Thyroid gland (tissue), 4 donors: ENCODE measurements around the gene UBAP2. TPM values are rescaled to one million over a fixed set of nuclear protein-coding genes. Genes with fewer than 3 reads are reported as not detected.
A peak's percentile ranks its signal among the peaks of the same experiment; 100 is the strongest.

Experiments used
- DNase-seq, 2 donors: peaks; one replicate each; pipeline ENCODE4 v3.0.0-alpha.2; 2019
- H3K27ac ChIP-seq, 3 donors: fragments of 200-600 bp; sonication (generic); 1 replicate in 2 of 3; 2 replicates in 1 of 3; pipeline ENCODE4 v1.5.1; 2016 to 2019; ENCODE audit warnings: mild to moderate bottlenecking in 1 of 3, moderate library complexity in 1 of 3
- H3K27me3 ChIP-seq: fragments of 200-600 bp; sonication (generic); one replicate; pipeline ENCODE4 v1.5.1; 2019
- H3K36me3 ChIP-seq, 2 donors: fragments of 200-600 bp; sonication (generic); one replicate each; pipeline ENCODE4 v1.5.1; 2016 to 2019
- H3K4me1 ChIP-seq, 2 donors: fragments of 200-600 bp; sonication (generic); one replicate each; pipeline ENCODE4 v1.5.1; 2017 to 2019
- H3K4me3 ChIP-seq, 3 donors: fragments of 200-600 bp; sonication (generic); replicated peaks in 1 of 3; 1 replicate in 2 of 3; 2 replicates in 1 of 3; pipeline ENCODE4 v1.5.1; 2016; ENCODE audit warnings: mild to moderate bottlenecking in 1 of 3
- H3K9me3 ChIP-seq: fragments of 200-600 bp; sonication (generic); one replicate; pipeline ENCODE4 v1.5.1; 2017
- CTCF ChIP-seq, 6 experiments: fragments of 200-600 bp in 3 of 6; fragments of 450-650 bp in 3 of 6; sonication (generic) in 3 of 6; IDR thresholded peaks; one replicate each; pipeline ENCODE4 v1.5.1; 2016 to 2019; ENCODE audit warnings: antibody characterized with exemption in 6 of 6, mild to moderate bottlenecking in 2 of 6, inconsistent platforms in 1 of 6, moderate library complexity in 1 of 6
- POLR2A ChIP-seq, 2 donors: fragments of 450-650 bp; IDR thresholded peaks; one replicate each; pipeline ENCODE4 v1.6.1; 2017; ENCODE audit warnings: antibody characterized with exemption in 2 of 2, mild to moderate bottlenecking in 2 of 2, moderate library complexity in 1 of 2
- WGBS, 2 donors: methylation state at CpG; one replicate each; pipeline ENCODE4 v1.1.5; 2017; 5-methylcytosine and 5-hydroxymethylcytosine counted together
- intact Hi-C: fragments of 100-400 bp; cut with DNase I; formaldehyde crosslinking; loops from one replicate; pipeline ENCODE4 v1.15.1; 2023
- total RNA-seq, 4 donors: library from RNA; depleted of rRNA; stranded (reverse); fragments of >200 nt; gene quantifications; one replicate each; pipeline ENCODE4 v1.2.3, GENCODE V29; 2016

Gene UBAP2
- total RNA-seq, 4 donors from 2014 or later = 30.3 to 48.5 (median 35.5) TPM

DNA sequence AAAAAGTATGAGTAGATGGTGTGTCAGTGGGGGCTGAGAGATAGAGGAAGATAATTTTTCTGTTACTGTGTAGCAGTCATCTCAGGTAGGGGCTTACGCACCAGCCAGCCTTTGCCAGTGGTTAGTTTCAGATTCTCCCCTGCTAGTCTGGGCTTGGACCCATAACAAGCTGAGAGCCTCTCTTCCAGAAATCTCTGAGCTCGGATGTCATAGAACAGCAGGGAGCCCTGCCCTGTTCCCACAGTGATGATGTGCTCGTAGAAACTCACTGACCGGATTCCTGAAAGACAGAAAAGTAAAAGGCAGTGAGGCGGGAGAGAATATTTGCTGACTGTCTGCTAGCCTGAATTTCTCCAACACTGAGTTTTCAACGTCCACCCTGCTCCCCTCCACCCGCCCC lies 40.6 kb upstream of the UBAP2 start:
- no peaks in the 10 kb centered on the region for H3K9me3 ChIP-seq
- DNase-seq = no peak
- no peak overlapping the region for H3K27ac ChIP-seq
- no peaks in the 10 kb centered on the region for H3K4me1 ChIP-seq
- intact Hi-C loops = no loop called here
- no peaks in the 10 kb centered on the region for H3K27me3 ChIP-seq
- 93 to 98% methylated on average over 7 of the region's 7 CpGs for WGBS, 2 donors
- H3K36me3 ChIP-seq = peaks cover 56 to 68% of the 10 kb centered on the region in 2 donors
- TF ChIP-seq CTCF (IDR thresholded peaks at IDR 0.05) (no peak), POLR2A (IDR thresholded peaks at IDR 0.05) (no peak)
- H3K4me3 ChIP-seq = no peak overlapping the region

- 32 to 41% methylated on average over 1 of the region's 1 CpG for WGBS, 2 donors
- Histone ChIP-seq H3K9me3 (no peaks in the 10 kb centered on the region), H3K4me1 (no peaks in the 10 kb centered on the region), H3K36me3 (peaks cover 44 to 49% of the 10 kb centered on the region in 2 donors), H3K27me3 (no peaks in the 10 kb centered on the region), H3K27ac (no peak overlapping the region), H3K4me3 (no peak overlapping the region)
- TF ChIP-seq POLR2A (IDR thresholded peaks at IDR 0.05) (no peak), CTCF (IDR thresholded peaks at IDR 0.05) (no peak)
- intact Hi-C loops = no loop called here
- DNase-seq = no peak
Measured at GRCh38 chr9:34087370-34087769, 38.7 kb upstream of the UBAP2 start.

- TF ChIP-seq POLR2A (IDR thresholded peaks at IDR 0.05) (no peak), CTCF (IDR thresholded peaks at IDR 0.05) (no peak)
- intact Hi-C loops = no loop called here
- H3K4me1 ChIP-seq = no peaks in the 10 kb centered on the region
Measured at GRCh38 chr9:34086864-34087263, 38.2 kb upstream of the UBAP2 start.

DNA sequence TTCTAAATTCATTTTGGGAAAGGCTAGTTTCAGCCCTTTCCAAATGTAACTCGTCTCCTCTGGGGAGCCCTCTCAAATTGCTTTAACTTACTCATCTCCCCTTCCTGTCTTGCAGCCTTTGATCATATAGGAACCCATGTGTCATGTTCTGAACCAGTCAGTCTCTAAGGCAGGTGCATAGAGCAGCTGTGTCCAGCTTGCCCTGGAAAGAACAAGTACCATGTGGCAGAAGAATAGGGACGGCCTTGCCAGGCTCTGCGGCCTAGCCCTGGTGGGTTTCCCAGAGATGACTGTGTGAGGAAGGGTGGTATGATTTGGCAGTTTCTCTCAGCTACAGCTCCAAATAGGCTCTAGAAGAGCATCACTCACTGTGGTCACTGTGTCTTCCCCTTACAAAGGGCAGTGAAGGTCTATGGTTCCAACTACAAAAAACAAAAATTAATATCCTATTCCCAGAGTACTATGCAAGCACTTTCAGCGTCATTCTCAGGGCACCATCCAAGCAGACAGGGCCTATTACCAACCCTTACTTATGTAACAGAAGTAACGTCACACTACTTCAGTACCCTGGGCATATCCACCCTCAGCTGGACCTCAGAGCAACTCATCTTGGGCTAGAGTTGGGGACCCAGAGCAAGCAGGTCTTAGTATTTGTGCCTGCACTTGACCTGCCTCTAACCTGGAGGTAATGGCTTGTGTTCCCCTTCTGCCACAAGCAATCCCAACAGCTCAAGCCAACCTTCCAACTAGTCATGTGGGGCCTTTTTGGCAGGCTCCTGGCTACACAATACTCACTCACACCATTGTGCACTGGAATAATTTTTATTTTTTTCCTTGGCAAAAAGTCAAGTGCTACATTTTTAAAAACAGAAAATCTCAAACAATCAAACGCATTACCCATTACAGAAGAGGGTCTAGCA lies 37.2 kb upstream of the UBAP2 start:
- 93 to 95% methylated on average over 5 to 6 of the region's 6 CpGs for WGBS, 2 donors
- intact Hi-C loops = no loop called here
- no peaks in the 10 kb centered on the region for H3K4me1 ChIP-seq
- H3K27me3 ChIP-seq = no peaks in the 10 kb centered on the region
- H3K4me3 ChIP-seq = no peak overlapping the region
- no peaks in the 10 kb centered on the region for H3K9me3 ChIP-seq
- DNase-seq = no peak
- peaks cover 39 to 44% of the 10 kb centered on the region in 2 donors for H3K36me3 ChIP-seq
- TF ChIP-seq POLR2A (IDR thresholded peaks at IDR 0.05) (no peak), CTCF (IDR thresholded peaks at IDR 0.05) (no peak)
- peak overlapping the region in 1 of 3 donors; percentile 36 for H3K27ac ChIP-seq

More at GRCh38 chr9:34086864-34087263, 38.2 kb upstream of the UBAP2 start:
- Histone ChIP-seq H3K27me3 (no peaks in the 10 kb centered on the region), H3K4me3 (no peak overlapping the region), H3K36me3 (peaks cover 44 to 45% of the 10 kb centered on the region in 2 donors), H3K27ac (no peak overlapping the region), H3K9me3 (no peaks in the 10 kb centered on the region)
- DNase-seq = no peak

DNA sequence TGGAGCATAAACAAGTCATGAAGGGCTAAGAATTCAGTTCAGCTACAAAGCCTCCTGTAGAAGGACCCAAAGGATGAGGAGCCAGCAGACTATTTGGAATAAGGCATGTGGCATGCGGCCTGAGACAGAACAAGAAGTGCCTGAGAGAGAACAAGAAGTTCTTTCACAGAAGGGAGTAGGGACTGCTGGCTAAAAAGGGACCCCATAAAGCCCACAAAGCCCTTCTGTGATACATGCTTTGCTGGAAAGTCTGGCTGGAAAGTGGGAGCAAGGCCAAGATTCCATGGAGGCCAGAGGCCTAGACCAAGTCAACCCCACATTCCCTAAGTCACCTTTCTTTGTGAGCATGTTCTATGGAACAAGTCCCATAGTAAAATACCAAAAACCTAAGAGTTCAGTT lies 35.9 kb upstream of the UBAP2 start:
- DNase-seq = peak; percentile 15 to 27
- 33 to 44% methylated on average over 1 of the region's 1 CpG for WGBS, 2 donors
- no peaks in the 10 kb centered on the region for H3K4me1 ChIP-seq
- H3K27ac ChIP-seq = peak overlapping the region in 1 of 3 donors; percentile 36
- H3K4me3 ChIP-seq = no peak overlapping the region
- no peaks in the 10 kb centered on the region for H3K9me3 ChIP-seq
- H3K36me3 ChIP-seq = peaks cover 28 to 39% of the 10 kb centered on the region in 2 donors
- no peak for TF ChIP-seq CTCF (IDR thresholded peaks at IDR 0.05)
- TF ChIP-seq POLR2A (IDR thresholded peaks at IDR 0.05) = no peak
- H3K27me3 ChIP-seq = no peaks in the 10 kb centered on the region
- intact Hi-C loops = no loop called here
